HG03159 (cell line): Measurements from ENCODE around the gene PRCC.

Experiments
- ATAC-seq: cut with Tn5 transposase; IDR thresholded peaks from one replicate; pipeline ENCODE4 v1.9.1; 2021; ENCODE audit warnings: mild to moderate bottlenecking, moderate library complexity; ENCODE audit not compliant: unreplicated experiment

Gene PRCC

GRCh38 chr1:156839426-156840109, 72.2 kb downstream of the PRCC start:
- ATAC-seq: no peak

- no peak for ATAC-seq
Measured at GRCh38 chr1:156840186-156840897, 73.0 kb downstream of the PRCC start.

GRCh38 chr1:156840898-156841279, 73.6 kb downstream of the PRCC start:
- ATAC-seq: no peak

DNA sequence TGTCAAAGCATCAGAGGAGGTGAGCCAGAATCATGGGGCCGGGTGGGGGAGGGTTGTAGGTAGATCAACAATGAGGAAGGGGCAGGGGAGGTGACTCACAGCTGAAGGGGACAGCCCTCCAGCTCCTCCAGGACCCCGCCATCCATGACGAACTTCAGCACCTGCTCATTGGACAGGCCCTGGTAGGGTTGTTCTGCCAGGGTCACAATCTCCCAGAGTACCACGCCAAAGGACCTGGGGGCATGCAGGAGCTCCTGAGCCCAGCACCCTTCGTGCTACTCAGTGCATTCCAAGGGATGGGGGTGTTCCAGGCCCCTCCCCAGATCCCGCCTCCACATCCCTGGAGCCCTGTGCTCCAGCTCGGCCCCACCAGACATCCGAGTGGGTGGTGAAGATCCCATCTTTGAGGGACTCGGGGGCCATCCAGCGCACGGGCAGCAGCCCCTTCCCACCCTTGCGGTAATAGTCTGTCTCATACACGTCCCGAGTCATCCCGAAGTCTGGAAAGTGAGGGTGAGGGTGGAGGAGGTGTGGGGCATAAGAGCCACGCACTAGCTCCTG, 74.0 kb downstream of the PRCC start:
- ATAC-seq: no peak

- ATAC-seq: no peak
Measured at GRCh38 chr1:156842618-156843300, 75.4 kb downstream of the PRCC start.

DNA sequence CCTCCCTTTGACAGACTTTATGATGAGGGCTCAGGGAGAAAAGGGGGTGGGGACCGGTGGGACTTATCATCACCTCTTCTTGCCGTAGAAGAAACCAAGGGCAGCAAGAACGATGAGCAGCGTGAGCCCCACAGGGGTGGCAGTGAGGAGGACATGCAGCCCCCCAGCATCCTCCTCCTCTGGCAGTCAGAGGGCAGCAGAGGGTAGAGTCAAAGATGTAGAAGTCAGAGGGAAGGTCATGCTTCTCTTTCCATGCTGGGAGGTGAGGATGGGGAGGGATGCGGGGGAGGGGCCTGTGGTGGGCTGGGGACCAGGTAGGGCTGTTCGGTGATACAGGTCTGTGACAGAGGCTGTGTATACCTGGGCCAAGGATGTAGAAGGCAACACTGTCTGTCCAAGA, 76.8 kb downstream of the PRCC start:
- ATAC-seq: no peak

DNA sequence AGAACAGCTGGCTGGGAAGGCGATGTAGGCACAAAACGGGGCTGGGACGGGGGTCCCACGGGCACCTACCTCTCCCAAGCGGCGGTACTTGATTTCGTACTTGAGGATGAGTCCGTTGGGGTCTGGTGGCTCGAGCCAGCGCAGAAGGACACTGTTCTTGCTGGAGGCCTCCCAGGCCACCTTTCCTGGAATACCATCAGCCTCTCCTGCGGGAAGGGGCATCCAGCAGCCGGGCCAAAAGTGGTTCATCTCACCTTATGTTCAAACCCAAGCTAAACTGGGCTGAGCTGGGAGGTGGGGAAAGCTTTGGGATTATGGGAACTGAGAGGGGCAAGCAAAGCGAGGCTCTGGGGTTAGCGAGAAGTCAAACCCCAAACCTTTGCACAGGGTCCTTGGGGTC, 77.3 kb downstream of the PRCC start:
- ATAC-seq: no peak

GRCh38 chr1:156845055-156845952, 78.0 kb downstream of the PRCC start:
- ATAC-seq: no peak

GRCh38 chr1:156845953-156846545, 78.7 kb downstream of the PRCC start:
- ATAC-seq: no peak

- no peak for ATAC-seq
Measured at GRCh38 chr1:156846643-156847042, 79.3 kb downstream of the PRCC start.

DNA sequence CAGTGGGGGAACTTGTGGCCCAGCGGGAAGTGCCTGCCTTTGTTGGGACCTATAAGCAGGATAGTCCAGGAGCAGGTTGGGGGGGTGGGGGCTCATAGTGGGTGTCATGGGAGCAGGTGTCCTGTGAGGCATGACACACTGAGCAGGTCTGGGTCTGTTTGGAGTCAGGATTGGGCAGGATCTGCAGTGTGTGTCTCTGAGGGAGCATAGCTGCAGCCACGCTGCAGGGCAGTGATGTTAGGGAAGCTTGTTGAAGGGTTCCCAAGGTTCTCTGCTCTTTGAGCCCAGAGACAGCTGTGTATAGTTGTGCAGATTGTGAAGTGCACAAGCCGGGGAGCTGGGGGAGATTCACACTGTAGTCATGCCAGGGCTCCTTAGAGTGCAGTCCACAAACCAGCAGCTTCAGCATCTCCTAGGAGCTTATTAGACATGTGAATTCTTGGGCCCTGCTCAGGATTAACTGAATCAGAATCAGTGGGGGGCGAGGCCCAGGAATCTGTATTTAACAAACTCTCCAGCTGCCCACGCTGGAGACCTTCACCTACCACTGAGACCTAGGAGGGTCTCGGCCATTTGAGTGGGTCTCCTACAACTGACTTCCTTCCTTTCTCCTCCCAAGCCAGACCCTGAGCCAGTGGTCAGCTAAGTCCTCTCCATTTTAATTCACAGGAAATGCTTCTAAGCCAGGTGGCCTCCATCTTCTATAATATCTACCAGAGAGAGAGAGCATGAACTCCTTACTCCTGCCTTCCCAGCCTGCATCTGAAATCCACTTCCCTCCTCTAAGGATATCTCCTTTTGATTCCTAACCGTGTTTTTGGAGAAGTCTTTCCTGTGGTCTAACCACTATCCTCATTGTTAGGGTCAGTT, 80.5 kb downstream of the PRCC start:
- no peak for ATAC-seq

- no peak for ATAC-seq
Measured at GRCh38 chr1:156848461-156849150, 81.3 kb downstream of the PRCC start.

GRCh38 chr1:156849151-156849496, 81.8 kb downstream of the PRCC start:
- ATAC-seq: no peak
